GM12891 (cell line): ENCODE results near the gene MYOM1.

Experiments used
- POLR2A ChIP-seq: IDR thresholded peaks from 2 replicates; pipeline ENCODE4 v1.6.1; 2011; ENCODE audit warnings: low read depth, low read length, control low read depth
- POLR2AphosphoS5 ChIP-seq: IDR thresholded peaks from 2 replicates; pipeline ENCODE4 v1.6.1; 2011; ENCODE audit warnings: low read depth, low read length, control low read depth
- TAF1 ChIP-seq: IDR thresholded peaks from 2 replicates; pipeline ENCODE4 v1.6.1; 2011; ENCODE audit warnings: low read depth, low read length, control low read depth

- TF ChIP-seq POLR2A (peak; percentile 79), POLR2AphosphoS5 (peak; percentile 65; the same call in 1 of the 2 replicates), TAF1 (peak; percentile 33; the same call in 1 of the 2 replicates)
Measured at GRCh38 chr18:3179430-3180089, 40.2 kb downstream of the MYOM1 start.
